ENCODE data around the gene CHST9.

DNA sequence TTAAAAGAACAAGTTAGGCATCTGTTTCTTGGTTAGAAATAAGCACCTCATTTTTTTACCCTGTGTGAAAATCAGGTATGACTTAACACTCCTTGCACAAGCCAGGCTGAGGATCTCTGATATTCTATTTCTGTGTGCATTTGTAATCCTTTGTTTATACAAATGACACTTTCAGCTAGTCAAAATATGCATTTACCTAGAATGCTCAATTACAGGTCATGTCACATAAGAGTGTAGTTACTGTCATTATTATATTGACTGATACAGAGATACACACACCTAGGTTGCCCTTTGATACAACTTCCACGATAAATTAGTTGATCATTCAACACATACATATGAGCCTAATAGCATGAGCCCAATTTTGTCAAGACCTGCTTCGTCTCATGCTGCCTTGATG, 144.3 kb downstream of the CHST9 start:
- TF ChIP-seq, protein P1, sequence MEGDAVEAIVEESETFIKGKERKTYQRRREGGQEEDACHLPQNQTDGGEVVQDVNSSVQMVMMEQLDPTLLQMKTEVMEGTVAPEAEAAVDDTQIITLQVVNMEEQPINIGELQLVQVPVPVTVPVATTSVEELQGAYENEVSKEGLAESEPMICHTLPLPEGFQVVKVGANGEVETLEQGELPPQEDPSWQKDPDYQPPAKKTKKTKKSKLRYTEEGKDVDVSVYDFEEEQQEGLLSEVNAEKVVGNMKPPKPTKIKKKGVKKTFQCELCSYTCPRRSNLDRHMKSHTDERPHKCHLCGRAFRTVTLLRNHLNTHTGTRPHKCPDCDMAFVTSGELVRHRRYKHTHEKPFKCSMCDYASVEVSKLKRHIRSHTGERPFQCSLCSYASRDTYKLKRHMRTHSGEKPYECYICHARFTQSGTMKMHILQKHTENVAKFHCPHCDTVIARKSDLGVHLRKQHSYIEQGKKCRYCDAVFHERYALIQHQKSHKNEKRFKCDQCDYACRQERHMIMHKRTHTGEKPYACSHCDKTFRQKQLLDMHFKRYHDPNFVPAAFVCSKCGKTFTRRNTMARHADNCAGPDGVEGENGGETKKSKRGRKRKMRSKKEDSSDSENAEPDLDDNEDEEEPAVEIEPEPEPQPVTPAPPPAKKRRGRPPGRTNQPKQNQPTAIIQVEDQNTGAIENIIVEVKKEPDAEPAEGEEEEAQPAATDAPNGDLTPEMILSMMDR (conservative IDR thresholded peaks at IDR 0.05): no peak
- no peak for TF ChIP-seq EZH2 (IDR thresholded peaks at IDR 0.05; ENCODE audit: low read depth)

All from PC-9 (cell line).